K562 (cell line): ENCODE results near the gene ZFPM1. TPM values are rescaled to one million over a fixed set of nuclear protein-coding genes. Genes with fewer than 3 reads are reported as not detected.

Experiments
- CHD2 ChIP-seq: IDR thresholded peaks from 2 replicates; pipeline ENCODE4 v1.6.1; 2011; ENCODE audit warnings: low read depth, low read length
- CTCFL ChIP-seq: IDR thresholded peaks from 2 replicates; pipeline ENCODE4 v1.6.1; 2011; ENCODE audit warnings: borderline replicate concordance, low read depth, mild to moderate bottlenecking, moderate library complexity, low read length; ENCODE audit not compliant: insufficient read depth, poor library complexity, severe bottlenecking
- DDX20 ChIP-seq: fragments of 450-650 bp; IDR thresholded peaks from 2 replicates; pipeline ENCODE4 v1.6.1; 2016; ENCODE audit warnings: missing genetic modification characterization, low read depth, mild to moderate bottlenecking, missing compliant biosample characterization, moderate library complexity
- EZH2 ChIP-seq: IDR thresholded peaks from 2 replicates; pipeline ENCODE4 v1.6.1; 2012; ENCODE audit warnings: low read depth, mild to moderate bottlenecking, inconsistent platforms, low read length, borderline replicate concordance
- FOSL1 ChIP-seq: fragments of 200-800 bp; sonication (Bioruptor generic); conservative IDR thresholded peaks from 2 replicates; pipeline ENCODE4 v1.6.1; 2016; ENCODE audit warnings: missing genetic modification characterization, missing compliant biosample characterization
- HDAC6 ChIP-seq: IDR thresholded peaks from 2 replicates; pipeline ENCODE4 v1.6.1; 2012; ENCODE audit warnings: low read depth, mild to moderate bottlenecking, control low read depth, inconsistent platforms, low read length, moderate library complexity
- HIVEP1 ChIP-seq: fragments of 250-450 bp; sonication (Bioruptor Pico); IDR thresholded peaks from 2 replicates; pipeline ENCODE4 v1.4.0; 2020; ENCODE audit warnings: mild to moderate bottlenecking
- LARP7 ChIP-seq: fragments of 450-650 bp; IDR thresholded peaks from 2 replicates; pipeline ENCODE4 v1.6.1; 2016
- NFE2L1 ChIP-seq: fragments of 450-650 bp; IDR thresholded peaks from 2 replicates; pipeline ENCODE4 v1.6.1; 2016; ENCODE audit warnings: missing genetic modification characterization, low read depth, mild to moderate bottlenecking, missing compliant biosample characterization, moderate library complexity, borderline replicate concordance
- NUFIP1 ChIP-seq: fragments of 450-650 bp; IDR thresholded peaks from 2 replicates; pipeline ENCODE4 v1.6.1; 2018; ENCODE audit not compliant: partially characterized antibody
- PCBP1 ChIP-seq: fragments of 200-400 bp; formaldehyde crosslinking; IDR thresholded peaks from 2 replicates; pipeline ENCODE4 v1.6.1; 2018; ENCODE audit warnings: mild to moderate bottlenecking, low read depth, low read length; ENCODE audit not compliant: poor library complexity, severe bottlenecking
- PCBP2 ChIP-seq: fragments of 200-400 bp; formaldehyde crosslinking; IDR thresholded peaks from 2 replicates; pipeline ENCODE4 v1.6.1; 2018; ENCODE audit warnings: low read length, low read depth, mild to moderate bottlenecking, moderate library complexity; ENCODE audit not compliant: poor library complexity, severe bottlenecking
- SOX6 ChIP-seq: fragments of 450-650 bp; IDR thresholded peaks from 2 replicates; pipeline ENCODE4 v1.6.1; 2014; ENCODE audit warnings: mild to moderate bottlenecking
- SPI1 ChIP-seq: IDR thresholded peaks from 2 replicates; pipeline ENCODE4 v1.6.1; 2011; ENCODE audit warnings: low read depth, low read length, control low read depth, borderline replicate concordance
- TAF9B ChIP-seq: fragments of 450-650 bp; IDR thresholded peaks from 2 replicates; pipeline ENCODE4 v1.6.1; 2018; ENCODE audit warnings: mild to moderate bottlenecking; ENCODE audit not compliant: partially characterized antibody
- TEAD4 ChIP-seq, 2 experiments: sonication (generic) in 1 of 2; formaldehyde crosslinking in 1 of 2; IDR thresholded peaks; 2 replicates each; pipeline versions ENCODE4 v1.6.1 to v1.8.0; 2012 to 2022; ENCODE audit warnings: borderline replicate concordance in 1 of 2, inconsistent platforms in 1 of 2, low read length in 1 of 2, mild to moderate bottlenecking in 1 of 2, missing genetic modification reagents in 1 of 2
- THAP12 ChIP-seq: fragments of 250-450 bp; sonication (Bioruptor Pico); IDR thresholded peaks from 2 replicates; pipeline ENCODE4 v1.9.0; 2021; ENCODE audit warnings: mild to moderate bottlenecking, inconsistent platforms
- ZFP36 ChIP-seq: fragments of 150-350 bp; IDR thresholded peaks from 2 replicates; pipeline ENCODE4 v1.6.1; 2018; ENCODE audit warnings: low read length, low read depth; ENCODE audit not compliant: partially characterized antibody
- ZKSCAN3 ChIP-seq: fragments of 250-450 bp; sonication (Bioruptor Pico); IDR thresholded peaks from 2 replicates; pipeline ENCODE4 v1.4.0; 2020
- ZNF124 ChIP-seq: sonication (generic); formaldehyde crosslinking; IDR thresholded peaks from 2 replicates; pipeline ENCODE4 v1.8.1; 2022; ENCODE audit warnings: missing genetic modification reagents
- ZNF274 ChIP-seq: IDR thresholded peaks from 2 replicates; pipeline ENCODE4 v1.6.1; 2011; ENCODE audit warnings: low read depth, mild to moderate bottlenecking, low read length, moderate library complexity, borderline replicate concordance
- ZNF512 ChIP-seq: IDR thresholded peaks from 2 replicates; pipeline ENCODE4 v1.6.1; 2016; ENCODE audit warnings: missing genetic modification characterization, missing compliant biosample characterization
- ZNF785 ChIP-seq: fragments of 250-450 bp; sonication (Bioruptor Pico); IDR thresholded peaks from 2 replicates; pipeline ENCODE4 v1.4.0; 2020; ENCODE audit warnings: mild to moderate bottlenecking
- polyA plus RNA-seq, 8 experiments: library from polyadenylated mRNA; depleted of rRNA in 4 of 8; stranded (reverse) in 5 of 8; unstranded in 3 of 8; fragments of >200 nt; fragmentation: Nextera tagmentation in 2 of 8; fragmentation: Illumina TruSeq in 1 of 8; extraction: Ambion mirVana in 2 of 8; extraction: Trizol in 1 of 8; gene quantifications; 2 replicates each; pipeline versions ENCODE4 v1.2.1 to v1.2.3, GENCODE V29; 2011 to 2014; ENCODE audit warnings: inconsistent platforms in 1 of 8, missing spikeins in 1 of 8
- total RNA-seq, 7 experiments: library from RNA; depleted of rRNA in 6 of 7; stranded (reverse); fragments of >200 nt in 6 of 7; fragmentation: Illumina TruSeq in 2 of 7; extraction: Trizol in 2 of 7; gene quantifications; 2 replicates each; pipeline versions ENCODE4 v1.2.1 to v1.2.3, GENCODE V29; 2011 to 2021; ENCODE audit warnings: low replicate concordance in 1 of 7

The ZFPM1 gene
- total and polyA plus RNA-seq, 9 of the 15 experiments (the other 6 are each of a cell fraction or from before 2014, with no cell fraction given): 0.03 to 35.9 (median 1.4) TPM

- TF ChIP-seq CTCFL (no peak), DDX20 (tag) (no peak), CHD2 (peak; percentile 10; the same call in 1 of the 2 replicates), LARP7 (no peak), THAP12 (peak; percentile 74; the same call in 1 of the 2 replicates), ZNF785 (no peak), EZH2 (no peak), NUFIP1 (no peak), ZKSCAN3 (no peak), PCBP2 (no peak), SPI1 (no peak), FOSL1 (tag) (no peak), ZFP36 (no peak), HDAC6 (no peak), ZNF274 (no peak), ZNF124 (CRISPR knock-in tag) (no peak), SOX6 (no peak), NFE2L1 (no peak), HIVEP1 (CRISPR knock-in tag) (no peak), ZNF512 (tag) (no peak), PCBP1 (peak; percentile 68), TAF9B (no peak), TEAD4 (IDR thresholded peaks at IDR 0.05; ENCODE audit: low read length) (no peak), TEAD4 (CRISPR knock-in tag; IDR thresholded peaks at IDR 0.05; ENCODE audit: borderline replicate concordance) (no peak)
Observed at GRCh38 chr16:88452482-88453216, 431 bp upstream of the ZFPM1 start (continued).
